Measurements from ENCODE around the gene S100A8.

The S100A8 gene

GRCh38 chr1:153389973-153390879, 647 bp downstream of the S100A8 start:
- DNase-seq (ENCODE audit: low spot score): no peak

GRCh38 chr1:153389401-153389800, 1.5 kb downstream of the S100A8 start:
- no peak for DNase-seq (ENCODE audit: low spot score)

GRCh38 chr1:153387785-153388184, 3.1 kb downstream of the S100A8 start:
- DNase-seq (ENCODE audit: low spot score): no peak

GRCh38 chr1:153387001-153387400, 3.9 kb downstream of the S100A8 start:
- no peak for DNase-seq (ENCODE audit: low spot score)

- DNase-seq (ENCODE audit: low spot score): no peak
These were observed 4.4 kb downstream of the S100A8 start for GRCh38 chr1:153386500-153386901.

GRCh38 chr1:153384958-153385580, 5.8 kb downstream of the S100A8 start:
- no peak for DNase-seq (ENCODE audit: low spot score)

GRCh38 chr1:153380711-153381110, 10.2 kb downstream of the S100A8 start:
- no peak for DNase-seq (ENCODE audit: low spot score)

GRCh38 chr1:153379591-153379990, 11.3 kb downstream of the S100A8 start:
- DNase-seq (ENCODE audit: low spot score): no peak

- no peak for DNase-seq (ENCODE audit: low spot score)
These were observed 15.4 kb downstream of the S100A8 start, which contains the start of gene S100A12 for GRCh38 chr1:153375511-153375910. S100A12 (minus strand) TSS chr1:153375621; CDS start chr1:153374592, 1,029 bp downstream.

- DNase-seq (ENCODE audit: low spot score): no peak
These were observed 16.8 kb downstream of the S100A8 start for GRCh38 chr1:153374071-153374470.

- no peak for DNase-seq (ENCODE audit: low spot score)
These were observed 18.3 kb downstream of the S100A8 start for GRCh38 chr1:153372571-153372970.

GRCh38 chr1:153371231-153371630, 19.6 kb downstream of the S100A8 start:
- no peak for DNase-seq (ENCODE audit: low spot score)

GRCh38 chr1:153370146-153370545, 20.7 kb downstream of the S100A8 start:
- no peak for DNase-seq (ENCODE audit: low spot score)

- no peak for DNase-seq (ENCODE audit: low spot score)
These were observed 22.4 kb downstream of the S100A8 start for GRCh38 chr1:153368495-153368894.

- DNase-seq (ENCODE audit: low spot score): no peak
These were observed 23.8 kb downstream of the S100A8 start for GRCh38 chr1:153367090-153367489.

- no peak for DNase-seq (ENCODE audit: low spot score)
These were observed 24.6 kb downstream of the S100A8 start for GRCh38 chr1:153366261-153366660.

GRCh38 chr1:153365696-153366095, 25.2 kb downstream of the S100A8 start:
- DNase-seq (ENCODE audit: low spot score): no peak

- DNase-seq (ENCODE audit: low spot score): no peak
These were observed 25.9 kb downstream of the S100A8 start for GRCh38 chr1:153364766-153365666.

- DNase-seq (ENCODE audit: low spot score): no peak
These were observed 26.7 kb downstream of the S100A8 start for GRCh38 chr1:153364156-153364555.

- DNase-seq (ENCODE audit: low spot score): no peak
These were observed 27.2 kb downstream of the S100A8 start for GRCh38 chr1:153363641-153364040.

- DNase-seq (ENCODE audit: low spot score): no peak
These were observed 28.6 kb downstream of the S100A8 start for GRCh38 chr1:153362187-153362775.

Data from RKO (cell line).